SK-N-SH treated with all-trans-retinoic acid at 6 μM for 48 hours (cell line): ENCODE data around the gene POLR2E.

ENCODE experiments used
- CSDC2 ChIP-seq: fragments of 250-450 bp; sonication (Bioruptor Pico); IDR thresholded peaks from 2 replicates; pipeline ENCODE4 v1.5.0; 2020; ENCODE audit warnings: mild to moderate bottlenecking, moderate library complexity
- GLIS3 ChIP-seq: fragments of 250-450 bp; sonication (Bioruptor Pico); IDR thresholded peaks from 2 replicates; pipeline ENCODE4 v1.5.0; 2020; ENCODE audit warnings: mild to moderate bottlenecking, moderate library complexity
- RARB ChIP-seq: fragments of 250-450 bp; sonication (Bioruptor Pico); IDR thresholded peaks from 2 replicates; pipeline ENCODE4 v1.8.0; 2021; ENCODE audit warnings: mild to moderate bottlenecking, moderate library complexity
- TSHZ2 ChIP-seq: fragments of 250-450 bp; sonication (Bioruptor Pico); IDR thresholded peaks from 2 replicates; pipeline ENCODE4 v1.5.0; 2020; ENCODE audit warnings: mild to moderate bottlenecking, moderate library complexity
- ZFP30 ChIP-seq: fragments of 450-650 bp; formaldehyde crosslinking; IDR thresholded peaks from 2 replicates; pipeline ENCODE4 v1.5.0; 2022; ENCODE audit warnings: mild to moderate bottlenecking, moderate library complexity
- ZNF8 ChIP-seq: fragments of 450-650 bp; formaldehyde crosslinking; IDR thresholded peaks from 2 replicates; pipeline ENCODE4 v1.5.0; 2020; ENCODE audit warnings: mild to moderate bottlenecking, moderate library complexity

GRCh38 chr19:1046836-1047695, 48.1 kb downstream of the POLR2E start:
- TF ChIP-seq CSDC2 (CRISPR knock-in tag) (no peak), GLIS3 (CRISPR knock-in tag) (no peak), ZNF8 (CRISPR knock-in tag) (no peak), TSHZ2 (CRISPR knock-in tag) (no peak), ZFP30 (CRISPR knock-in tag) (no peak), RARB (no peak)
